ENCODE measurements around the gene KIF20B.
"Not testable (repeated sequence)": the region's sequence is repeated elsewhere in the genome, so short reads cannot be mapped to it uniquely, and the experiment has no call there.

Gene KIF20B

GRCh38 chr10:89773081-89773480, 71.7 kb downstream of the KIF20B start:
- DNase-seq (ENCODE audit: low read depth): no peak

- DNase-seq (ENCODE audit: low read depth): no peak
Observed at GRCh38 chr10:89776665-89777064, 75.3 kb downstream of the KIF20B start.

- DNase-seq (ENCODE audit: low read depth): no peak
Observed at GRCh38 chr10:89782470-89782869, 81.1 kb downstream of the KIF20B start.

GRCh38 chr10:89783406-89783805, 82.0 kb downstream of the KIF20B start:
- no peak for DNase-seq (ENCODE audit: low read depth)

GRCh38 chr10:89785095-89785494, 83.7 kb downstream of the KIF20B start:
- no peak for DNase-seq (ENCODE audit: low read depth)

- DNase-seq (ENCODE audit: low read depth): no peak
Observed at GRCh38 chr10:89789188-89789877, 87.9 kb downstream of the KIF20B start.

- DNase-seq (ENCODE audit: low read depth): no peak
Observed at GRCh38 chr10:89792187-89792586, 90.8 kb downstream of the KIF20B start.

GRCh38 chr10:89793649-89794254, 92.4 kb downstream of the KIF20B start:
- DNase-seq (ENCODE audit: low read depth): peak; percentile 15

GRCh38 chr10:89795840-89796239, 94.5 kb downstream of the KIF20B start:
- DNase-seq (ENCODE audit: low read depth): no peak

- no peak for DNase-seq (ENCODE audit: low read depth)
Observed at GRCh38 chr10:89798092-89798491, 96.7 kb downstream of the KIF20B start.

- DNase-seq (ENCODE audit: low read depth): no peak
Observed at GRCh38 chr10:89799573-89799972, 98.2 kb downstream of the KIF20B start.

GRCh38 chr10:89805599-89806013, 104.2 kb downstream of the KIF20B start:
- no peak for DNase-seq (ENCODE audit: low read depth)

- DNase-seq (ENCODE audit: low read depth): no peak
Observed at GRCh38 chr10:89808842-89809241, 107.5 kb downstream of the KIF20B start.

GRCh38 chr10:89809766-89810165, 108.4 kb downstream of the KIF20B start:
- DNase-seq (ENCODE audit: low read depth): no peak

- DNase-seq (ENCODE audit: low read depth): no peak
Observed at GRCh38 chr10:89810908-89811525, 109.6 kb downstream of the KIF20B start.

- DNase-seq (ENCODE audit: low read depth): no peak
Observed at GRCh38 chr10:89813546-89813945, 112.2 kb downstream of the KIF20B start.

- DNase-seq (ENCODE audit: low read depth): no peak
Observed at GRCh38 chr10:89814278-89814677, 112.9 kb downstream of the KIF20B start.

- no peak for DNase-seq (ENCODE audit: low read depth)
Observed at GRCh38 chr10:89815049-89815853, 113.9 kb downstream of the KIF20B start.

- not testable (repeated sequence) for DNase-seq (ENCODE audit: low read depth)
Observed at GRCh38 chr10:89819008-89819407, 117.6 kb downstream of the KIF20B start.
